Mesothelial cell of epicardium (in vitro differentiated cells): ENCODE results near the gene KCNQ5. TPM values are rescaled to one million over a fixed set of nuclear protein-coding genes. Genes with fewer than 3 reads are reported as not detected.

Experiments used
- DNase-seq, 2 experiments: peaks; one replicate each; pipeline ENCODE4 v3.0.0; 2021; ENCODE audit warnings: low spot score in 2 of 2; ENCODE audit not compliant: unreplicated experiment in 2 of 2
- H3K27ac Mint-ChIP-seq: 2 replicates; pipeline ENCODE4 v1.8.0; 2021; ENCODE audit warnings: mixed read lengths
- H3K27me3 Mint-ChIP-seq: 2 replicates; pipeline ENCODE4 v1.8.0; 2021; ENCODE audit warnings: low read depth, mixed read lengths
- H3K36me3 Mint-ChIP-seq: 2 replicates; pipeline ENCODE4 v1.8.0; 2021; ENCODE audit warnings: mixed read lengths
- H3K4me1 Mint-ChIP-seq: 2 replicates; pipeline ENCODE4 v1.8.0; 2021; ENCODE audit warnings: mixed read lengths
- H3K4me3 Mint-ChIP-seq: 2 replicates; pipeline ENCODE4 v1.8.0; 2021; ENCODE audit warnings: mild to moderate bottlenecking, moderate library complexity, mixed read lengths
- H3K9me3 Mint-ChIP-seq: 2 replicates; pipeline ENCODE4 v1.8.0; 2021; ENCODE audit warnings: mixed read lengths
- total RNA-seq: library from RNA; stranded (reverse); gene quantifications from 3 replicates; pipeline ENCODE4 v1.2.1, GENCODE V29; 2021
- TF ChIP-seq, protein P1 (sequence below): fragments of 200-600 bp; sonication (generic); IDR thresholded peaks from one replicate; pipeline ENCODE4 v1.5.0; 2021; ENCODE audit warnings: antibody characterized with exemption; ENCODE audit not compliant: unreplicated experiment

The KCNQ5 gene
- total RNA-seq, 1 donor from 2014 or later = 4.8 TPM

- Mint-ChIP-seq H3K9me3 (peaks cover 5% of the 10 kb centered on the region), H3K27ac (no peak overlapping the region), H3K4me3 (no peak overlapping the region), H3K4me1 (peaks cover 37% of the 10 kb centered on the region), H3K27me3 (no peaks in the 10 kb centered on the region), H3K36me3 (no peaks in the 10 kb centered on the region)
- no peak for DNase-seq
- TF ChIP-seq, protein P1, sequence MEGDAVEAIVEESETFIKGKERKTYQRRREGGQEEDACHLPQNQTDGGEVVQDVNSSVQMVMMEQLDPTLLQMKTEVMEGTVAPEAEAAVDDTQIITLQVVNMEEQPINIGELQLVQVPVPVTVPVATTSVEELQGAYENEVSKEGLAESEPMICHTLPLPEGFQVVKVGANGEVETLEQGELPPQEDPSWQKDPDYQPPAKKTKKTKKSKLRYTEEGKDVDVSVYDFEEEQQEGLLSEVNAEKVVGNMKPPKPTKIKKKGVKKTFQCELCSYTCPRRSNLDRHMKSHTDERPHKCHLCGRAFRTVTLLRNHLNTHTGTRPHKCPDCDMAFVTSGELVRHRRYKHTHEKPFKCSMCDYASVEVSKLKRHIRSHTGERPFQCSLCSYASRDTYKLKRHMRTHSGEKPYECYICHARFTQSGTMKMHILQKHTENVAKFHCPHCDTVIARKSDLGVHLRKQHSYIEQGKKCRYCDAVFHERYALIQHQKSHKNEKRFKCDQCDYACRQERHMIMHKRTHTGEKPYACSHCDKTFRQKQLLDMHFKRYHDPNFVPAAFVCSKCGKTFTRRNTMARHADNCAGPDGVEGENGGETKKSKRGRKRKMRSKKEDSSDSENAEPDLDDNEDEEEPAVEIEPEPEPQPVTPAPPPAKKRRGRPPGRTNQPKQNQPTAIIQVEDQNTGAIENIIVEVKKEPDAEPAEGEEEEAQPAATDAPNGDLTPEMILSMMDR = no peak
Measured at GRCh38 chr6:72757926-72758325, 136.1 kb downstream of the KCNQ5 start.

GRCh38 chr6:72758901-72759300 is 137.0 kb downstream of the KCNQ5 start:
- no peaks in the 10 kb centered on the region for H3K27me3 Mint-ChIP-seq

GRCh38 chr6:72760114-72760793 is 138.4 kb downstream of the KCNQ5 start:
- H3K9me3 Mint-ChIP-seq = peaks cover 4% of the 10 kb centered on the region
- DNase-seq = no peak
- H3K27ac Mint-ChIP-seq = peak overlapping the region; percentile 60
- no peak overlapping the region for H3K4me3 Mint-ChIP-seq
- no peaks in the 10 kb centered on the region for H3K27me3 Mint-ChIP-seq
- H3K36me3 Mint-ChIP-seq = no peaks in the 10 kb centered on the region
- TF ChIP-seq, protein P1 = no peak
- peaks cover 37% of the 10 kb centered on the region for H3K4me1 Mint-ChIP-seq

More at GRCh38 chr6:72758901-72759300, 137.0 kb downstream of the KCNQ5 start:
- no peak for DNase-seq
- Mint-ChIP-seq H3K4me3 (no peak overlapping the region), H3K4me1 (peaks cover 37% of the 10 kb centered on the region), H3K27ac (no peak overlapping the region), H3K36me3 (no peaks in the 10 kb centered on the region), H3K9me3 (peaks cover 5% of the 10 kb centered on the region)
- TF ChIP-seq, protein P1 = no peak

- H3K36me3 Mint-ChIP-seq = no peaks in the 10 kb centered on the region
- H3K9me3 Mint-ChIP-seq = peaks cover 4% of the 10 kb centered on the region
- H3K4me1 Mint-ChIP-seq = peaks cover 37% of the 10 kb centered on the region
- DNase-seq = no peak
- TF ChIP-seq, protein P1 = no peak
- H3K4me3 Mint-ChIP-seq = peak overlapping the region; percentile 0
- H3K27me3 Mint-ChIP-seq = no peaks in the 10 kb centered on the region
- peak overlapping the region; percentile 58 for H3K27ac Mint-ChIP-seq
Measured at GRCh38 chr6:72761761-72762160, 139.9 kb downstream of the KCNQ5 start.

DNA sequence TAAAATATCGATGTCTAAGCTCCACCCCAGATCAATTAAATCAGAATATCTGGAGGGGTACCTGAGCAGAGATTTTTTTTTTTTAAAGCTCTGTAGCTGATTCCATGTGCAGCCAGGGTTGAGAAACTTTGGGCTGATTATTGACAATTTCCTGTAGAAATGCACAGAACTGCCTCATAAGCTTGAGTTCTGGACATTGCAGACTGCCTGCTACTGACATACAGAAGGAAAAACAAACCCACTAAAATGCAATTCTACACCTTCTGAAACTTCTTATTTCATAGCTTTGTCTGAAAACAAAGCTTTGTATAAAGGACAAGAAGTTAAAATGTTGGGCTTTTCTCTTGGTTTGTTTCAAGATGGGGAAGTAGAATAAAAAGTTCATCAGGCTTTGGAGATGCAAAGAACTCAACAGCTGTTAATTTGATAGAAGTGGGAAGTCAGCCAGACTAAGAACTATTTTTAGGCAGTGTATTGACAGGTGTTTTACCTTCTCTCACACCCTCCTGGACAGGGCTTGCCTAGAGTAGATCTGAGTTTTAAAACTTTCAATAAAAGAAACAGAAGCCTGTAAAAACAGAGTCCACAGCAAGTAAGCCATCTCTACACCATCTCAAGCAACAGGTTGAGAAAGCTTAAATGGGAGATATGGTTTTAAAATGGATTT is 147.7 kb downstream of the KCNQ5 start:
- TF ChIP-seq, protein P1 = no peak
- peaks cover 4% of the 10 kb centered on the region for H3K9me3 Mint-ChIP-seq
- no peaks in the 10 kb centered on the region for H3K4me1 Mint-ChIP-seq
- H3K36me3 Mint-ChIP-seq = no peaks in the 10 kb centered on the region
- H3K27ac Mint-ChIP-seq = no peak overlapping the region
- no peak for DNase-seq
- H3K4me3 Mint-ChIP-seq = no peak overlapping the region
- H3K27me3 Mint-ChIP-seq = no peaks in the 10 kb centered on the region
